Mucosa of gallbladder (tissue), 1 donor: ENCODE data around the gene NFAM1. TPM values are rescaled to one million over a fixed set of nuclear protein-coding genes. Genes with fewer than 3 reads are reported as not detected.

Experiments
- DNase-seq: peaks from one replicate; pipeline ENCODE4 v3.0.0-alpha.2; 2020; ENCODE audit warnings: low spot score
- total RNA-seq: library from RNA; stranded (reverse); gene quantifications from one replicate; pipeline ENCODE4 v1.2.1, GENCODE V29; 2021
- donor health status: DM: no; HTN: no; CAD: no.

The NFAM1 gene
- total RNA-seq, 1 donor from 2014 or later, result 3.9 TPM

DNA sequence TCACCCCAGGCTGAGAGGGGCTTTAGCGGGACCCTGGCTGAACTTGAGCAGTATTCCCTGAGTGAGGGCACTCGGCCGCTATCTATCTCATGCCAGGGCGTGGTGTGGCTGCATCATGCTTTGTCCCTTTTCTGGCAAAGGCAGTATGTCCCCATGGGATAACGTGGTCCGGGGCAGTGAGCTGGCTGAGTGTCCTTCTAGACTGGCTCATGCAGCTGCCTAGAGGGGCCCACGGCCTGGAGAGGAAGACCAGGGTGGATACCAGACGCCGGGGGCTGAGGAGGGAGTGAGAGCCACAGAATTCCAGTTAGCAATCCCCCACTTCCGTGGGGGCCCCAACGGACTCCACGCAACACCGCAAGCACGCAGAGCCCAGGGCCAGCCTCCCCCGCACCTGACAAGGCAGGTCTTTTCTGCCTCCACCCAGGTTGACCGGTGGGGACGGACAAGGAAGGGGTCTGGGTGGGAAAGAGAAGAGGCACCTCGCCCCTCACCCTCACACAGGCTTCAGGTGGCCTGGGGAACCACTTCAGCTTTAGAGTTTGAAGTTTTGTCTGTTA, 15.5 kb downstream of the NFAM1 start:
- no peak for DNase-seq

- no peak for DNase-seq
These were observed 17.5 kb downstream of the NFAM1 start for GRCh38 chr22:42414565-42415303.

- no peak for DNase-seq
These were observed 18.2 kb downstream of the NFAM1 start for GRCh38 chr22:42414021-42414420.

DNA sequence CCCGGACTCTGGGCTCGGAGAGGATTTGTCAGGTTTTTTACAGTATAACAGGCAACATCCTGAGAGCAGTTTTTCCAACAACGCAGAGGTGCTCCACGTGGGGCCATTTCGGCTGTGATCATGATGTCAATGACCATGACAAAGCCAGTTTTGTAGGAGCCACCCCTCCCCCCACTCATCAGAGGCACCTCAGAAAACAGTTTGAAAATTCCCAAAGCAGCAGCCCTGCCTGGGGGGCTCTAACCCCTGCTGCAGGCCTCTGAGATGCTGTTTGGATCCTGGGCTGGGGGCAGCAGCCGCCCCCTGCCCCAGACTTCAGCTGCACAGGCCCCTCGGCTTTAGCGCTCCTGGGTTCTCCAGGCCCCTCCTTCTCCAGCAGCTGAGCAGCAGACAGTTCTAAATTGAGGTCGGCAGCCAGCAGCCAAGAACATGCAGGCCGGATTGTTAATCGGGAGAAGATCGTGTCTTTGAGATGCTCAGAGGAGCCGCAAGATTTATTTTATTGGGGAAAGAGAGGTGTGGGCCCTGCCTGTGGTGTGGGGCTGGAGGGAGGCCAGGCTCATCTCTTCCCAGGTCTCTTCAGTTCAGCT, 19.4 kb downstream of the NFAM1 start:
- DNase-seq, result no peak

DNA sequence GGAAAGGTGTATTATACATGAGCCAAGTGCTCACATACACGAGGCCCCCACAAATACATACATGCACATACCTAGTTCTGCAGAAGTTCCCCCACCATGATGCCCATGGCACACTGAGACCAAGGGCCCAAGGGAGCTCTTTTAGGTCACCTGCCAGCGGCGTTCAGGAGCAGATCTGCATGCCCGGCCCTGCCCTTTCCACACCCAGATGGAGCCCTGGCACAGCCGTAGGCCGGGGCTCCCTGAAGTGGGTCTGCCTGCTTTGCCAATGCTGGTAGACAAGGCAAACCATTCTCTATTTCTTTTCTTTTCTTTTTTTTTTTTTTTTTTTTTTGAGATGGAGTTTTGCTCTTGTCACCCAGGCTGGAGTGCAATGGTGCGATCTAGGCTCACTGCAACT, 21.5 kb downstream of the NFAM1 start:
- DNase-seq, result no peak

GRCh38 chr22:42408810-42409529, 23.2 kb downstream of the NFAM1 start:
- DNase-seq, result no peak

DNA sequence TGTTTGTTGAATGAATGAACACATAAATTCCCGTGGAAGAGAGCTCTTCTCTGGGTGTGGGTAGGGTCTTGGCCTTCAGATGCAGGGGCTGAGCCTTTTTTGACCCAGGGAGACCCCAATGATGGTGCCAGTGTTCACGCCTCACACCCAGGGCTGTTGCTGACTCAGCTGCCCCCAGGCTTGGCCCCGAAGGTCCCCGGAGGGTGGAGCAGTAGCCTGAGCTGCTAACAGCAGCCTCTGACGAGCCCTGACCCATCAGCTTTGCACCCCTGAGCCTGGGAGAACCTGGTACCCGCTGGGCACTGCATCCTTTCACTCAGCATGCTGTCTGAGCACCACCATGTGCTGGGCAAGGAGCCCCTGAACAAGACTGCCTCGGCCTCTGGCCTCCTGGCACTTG, 23.9 kb downstream of the NFAM1 start:
- no peak for DNase-seq

- no peak for DNase-seq
These were observed 27.9 kb downstream of the NFAM1 start for GRCh38 chr22:42404266-42404665.

DNA sequence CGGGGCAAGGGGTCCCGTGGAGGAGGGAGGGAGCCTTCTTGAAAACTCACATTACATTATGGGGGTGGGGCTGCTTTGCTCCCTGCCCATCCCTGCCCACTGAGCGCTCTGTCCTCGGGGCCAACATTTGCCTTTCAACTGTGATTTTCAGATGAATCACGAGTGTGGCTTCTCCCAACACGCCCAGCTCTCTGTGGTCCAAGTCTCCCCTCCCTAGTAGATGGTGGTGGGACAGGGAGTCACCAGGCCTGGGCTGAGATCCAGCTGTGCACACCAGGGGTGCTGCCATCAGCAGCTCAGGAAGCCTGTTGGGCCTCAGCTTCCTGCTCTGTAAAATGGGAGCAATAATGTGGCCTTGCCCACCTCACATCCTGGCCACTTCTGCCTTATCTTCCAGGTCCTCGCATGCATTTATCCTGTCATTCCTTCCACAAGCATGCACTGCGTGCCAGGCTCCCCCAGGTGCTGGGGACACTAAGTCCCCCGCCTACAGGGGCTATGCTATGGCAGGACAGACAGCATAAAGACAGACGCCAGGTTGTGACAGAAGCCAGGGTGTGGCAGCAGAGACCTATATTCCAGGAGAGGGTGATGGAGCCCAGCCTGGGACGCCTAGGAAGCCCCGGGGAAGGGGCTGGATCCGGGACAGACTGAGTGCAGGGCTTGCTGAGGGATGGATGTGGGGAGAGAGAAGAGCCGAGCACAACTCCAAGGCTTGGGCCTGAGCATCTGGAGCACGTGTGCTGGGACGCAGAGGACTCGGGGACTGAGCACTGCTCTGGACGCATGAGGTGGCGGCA, 30.5 kb downstream of the NFAM1 start:
- DNase-seq, result no peak

GRCh38 chr22:42400811-42401534, 31.2 kb downstream of the NFAM1 start:
- DNase-seq, result no peak

GRCh38 chr22:42399315-42400271, 32.6 kb downstream of the NFAM1 start:
- no peak for DNase-seq

GRCh38 chr22:42397332-42398249, 34.6 kb downstream of the NFAM1 start:
- DNase-seq, result peak; percentile 54

GRCh38 chr22:42396621-42397331, 35.4 kb downstream of the NFAM1 start:
- DNase-seq, result no peak

GRCh38 chr22:42389143-42389542, 43.1 kb downstream of the NFAM1 start:
- no peak for DNase-seq

- no peak for DNase-seq
These were observed 43.9 kb downstream of the NFAM1 start for GRCh38 chr22:42388130-42388797.

GRCh38 chr22:42387631-42388030, 44.6 kb downstream of the NFAM1 start:
- no peak for DNase-seq

DNA sequence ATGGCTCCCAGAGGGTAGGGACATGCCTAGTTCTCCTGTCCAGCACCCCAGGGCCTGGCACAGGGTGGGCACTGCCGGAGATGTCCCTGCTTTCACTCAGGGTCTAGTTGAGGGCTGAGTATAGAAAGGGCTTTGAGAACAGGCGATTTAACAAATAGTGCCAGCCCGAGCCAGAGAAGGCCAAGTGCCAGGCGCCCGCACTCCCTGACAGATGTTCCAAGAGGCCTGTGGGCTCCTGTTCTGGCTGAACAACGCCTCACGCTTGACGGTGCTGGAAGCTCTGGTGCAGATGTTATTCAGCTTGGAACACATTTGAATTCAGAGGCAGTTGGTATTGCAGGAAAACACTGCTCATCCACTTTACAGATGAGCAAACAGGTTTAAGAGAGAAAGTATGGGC, 46.5 kb downstream of the NFAM1 start:
- DNase-seq, result no peak

DNA sequence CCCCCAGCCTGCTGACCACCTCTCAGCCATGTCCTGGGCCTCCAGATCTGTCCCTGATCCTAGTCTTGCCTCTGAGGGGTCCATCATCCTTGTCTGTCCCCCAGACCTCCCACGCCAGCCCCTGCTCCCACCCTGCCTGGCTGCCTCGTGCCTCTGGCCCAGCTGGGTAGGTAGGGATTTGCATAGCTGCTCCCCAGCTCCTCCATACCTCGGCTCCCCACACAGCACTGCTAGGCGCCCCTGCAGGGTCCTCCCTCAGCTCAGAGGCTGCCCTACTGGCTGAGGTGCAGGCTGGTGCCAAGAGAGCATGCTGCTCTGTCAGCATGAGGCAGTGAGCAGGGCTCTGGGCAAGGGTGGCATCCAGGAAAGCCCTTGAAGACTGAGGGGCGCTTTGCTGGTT, 47.7 kb downstream of the NFAM1 start:
- no peak for DNase-seq
